Left ventricle myocardium inferior (tissue), 1 donor: ENCODE results near the gene SPATS2L. TPM values are rescaled to one million over a fixed set of nuclear protein-coding genes. Genes with fewer than 3 reads are reported as not detected.

Experiments
- DNase-seq: peaks from one replicate; pipeline ENCODE4 v3.0.0-alpha.2; 2020
- H3K27ac ChIP-seq: fragments of 200-600 bp; replicated peaks from 2 replicates; pipeline ENCODE4 v1.8.0; 2021
- H3K27me3 ChIP-seq: fragments of 200-600 bp; 2 replicates; pipeline ENCODE4 v1.8.0; 2021; ENCODE audit warnings: low read depth
- H3K36me3 ChIP-seq: fragments of 200-600 bp; 2 replicates; pipeline ENCODE4 v1.8.0; 2021
- H3K4me1 ChIP-seq: fragments of 200-600 bp; 2 replicates; pipeline ENCODE4 v1.8.0; 2021
- H3K4me3 ChIP-seq: fragments of 200-600 bp; 2 replicates; pipeline ENCODE4 v1.8.0; 2021; ENCODE audit warnings: mild to moderate bottlenecking, moderate library complexity
- H3K9me3 ChIP-seq: fragments of 200-600 bp; replicated peaks from 2 replicates; pipeline ENCODE4 v1.8.0; 2021
- CTCF ChIP-seq: fragments of 200-600 bp; IDR thresholded peaks from 2 replicates; pipeline ENCODE4 v1.8.0; 2021; ENCODE audit warnings: antibody characterized with exemption, mild to moderate bottlenecking, borderline replicate concordance
- intact Hi-C: fragments of 100-400 bp; cut with micrococcal nuclease; formaldehyde crosslinking; loops from one replicate; pipeline ENCODE4 v1.11.0; 2022
- total RNA-seq: library from RNA; stranded (reverse); fragmentation: NEBNext Ultra II Directional; extraction: Animal tissue kit (Norgen Biotek cat#: 25700); gene quantifications from one replicate; pipeline ENCODE4 v1.2.1, GENCODE V29; 2021
- donor health status: DM: no; HTN: yes; CAD: no; lungs with severe emphysema.

Gene SPATS2L
- total RNA-seq, 1 donor from 2014 or later = 54.9 TPM

GRCh38 chr2:200351815-200352214, 45.3 kb downstream of the SPATS2L start:
- H3K4me3 ChIP-seq = no peak overlapping the region
- intact Hi-C loops = no loop called here
- H3K27me3 ChIP-seq = no peaks in the 10 kb centered on the region
- TF ChIP-seq CTCF = no peak
- H3K4me1 ChIP-seq = peaks cover 53% of the 10 kb centered on the region
- no peaks in the 10 kb centered on the region for H3K9me3 ChIP-seq
- no peak overlapping the region for H3K27ac ChIP-seq
- H3K36me3 ChIP-seq = no peaks in the 10 kb centered on the region
- DNase-seq = no peak

GRCh38 chr2:200352636-200353035, 46.1 kb downstream of the SPATS2L start:
- Histone ChIP-seq H3K36me3 (no peaks in the 10 kb centered on the region), H3K4me1 (peaks cover 57% of the 10 kb centered on the region), H3K9me3 (no peaks in the 10 kb centered on the region), H3K27ac (peak overlapping the region; percentile 31), H3K27me3 (no peaks in the 10 kb centered on the region), H3K4me3 (no peak overlapping the region)
- intact Hi-C loops = no loop called here
- no peak for DNase-seq
- no peak for TF ChIP-seq CTCF

- H3K9me3 ChIP-seq = no peaks in the 10 kb centered on the region
- H3K4me1 ChIP-seq = peaks cover 58% of the 10 kb centered on the region
- TF ChIP-seq CTCF = no peak
- no peaks in the 10 kb centered on the region for H3K27me3 ChIP-seq
- intact Hi-C loops = no loop called here
- no peaks in the 10 kb centered on the region for H3K36me3 ChIP-seq
- peak overlapping the region; percentile 31 for H3K27ac ChIP-seq
- DNase-seq = no peak
- H3K4me3 ChIP-seq = no peak overlapping the region
These were observed 46.6 kb downstream of the SPATS2L start for GRCh38 chr2:200353120-200353519.

GRCh38 chr2:200353874-200354273, 47.4 kb downstream of the SPATS2L start:
- TF ChIP-seq CTCF = no peak
- H3K27ac ChIP-seq = no peak overlapping the region

GRCh38 chr2:200354833-200355751, 48.6 kb downstream of the SPATS2L start:
- no peaks in the 10 kb centered on the region for H3K27me3 ChIP-seq
- H3K36me3 ChIP-seq = no peaks in the 10 kb centered on the region
- H3K4me1 ChIP-seq = peaks cover 68% of the 10 kb centered on the region
- H3K9me3 ChIP-seq = no peaks in the 10 kb centered on the region
- no peak overlapping the region for H3K27ac ChIP-seq
- intact Hi-C loops = no loop called here
- H3K4me3 ChIP-seq = no peak overlapping the region
- TF ChIP-seq CTCF = no peak
- no peak for DNase-seq

More at GRCh38 chr2:200353874-200354273, 47.4 kb downstream of the SPATS2L start:
- intact Hi-C loops = no loop called here
- Histone ChIP-seq H3K4me1 (peaks cover 58% of the 10 kb centered on the region), H3K27me3 (no peaks in the 10 kb centered on the region), H3K36me3 (no peaks in the 10 kb centered on the region), H3K4me3 (no peak overlapping the region), H3K9me3 (no peaks in the 10 kb centered on the region)
- DNase-seq = no peak
